Measurements from ENCODE around the gene AKT3. TPM values are rescaled to one million over a fixed set of nuclear protein-coding genes. Genes with fewer than 3 reads are reported as not detected.
A peak's percentile ranks its signal among the peaks of the same experiment; 100 is the strongest.
"Not testable (repeated sequence)": the region's sequence is repeated elsewhere in the genome, so short reads cannot be mapped to it uniquely, and the experiment has no call there.

Gene AKT3
- total and polyA plus RNA-seq, 5 donors: 8.4 to 61.2 (median 47.9) TPM

- DNase-seq (no peak), ATAC-seq (no peak)
- no peaks in the 10 kb centered on the region for H3K27me3 ChIP-seq (ENCODE audit: control insufficient read depth, insufficient read depth)
- no peak overlapping the region for H3K27ac ChIP-seq (ENCODE audit: low read length)
- peaks cover 2% of the 10 kb centered on the region for H3K4me1 ChIP-seq (ENCODE audit: control insufficient read depth, insufficient read depth, low read length)
- H3K4me3 ChIP-seq (ENCODE audit: low read length): no peak overlapping the region
- intact Hi-C loops (cut with DNase I): loop anchor here in 1 of 4 donors (10.0 kb wide), 1 partner anchor 47 kb away; no protein-coding TSS in a partner anchor
- WGBS: 78% methylated on average over 5 of the region's 5 CpGs
- H3K9me3 ChIP-seq (ENCODE audit: control insufficient read depth, low read length): no peaks in the 10 kb centered on the region
These were observed 7.9 kb downstream of the AKT3 start for GRCh38 chr1:243842161-243842560.

GRCh38 chr1:243841507-243841906 is 8.5 kb downstream of the AKT3 start:
- H3K27ac ChIP-seq (ENCODE audit: low read length): no peak overlapping the region
- intact Hi-C loops (cut with DNase I): loop anchor here in 1 of 4 donors (10.0 kb wide), 1 partner anchor 47 kb away; no protein-coding TSS in a partner anchor
- ATAC-seq (no peak), DNase-seq (no peak)
- no peaks in the 10 kb centered on the region for H3K9me3 ChIP-seq (ENCODE audit: control insufficient read depth, low read length)
- WGBS: 85% methylated on average over 3 of the region's 3 CpGs
- H3K4me3 ChIP-seq (ENCODE audit: low read length): no peak overlapping the region
- no peaks in the 10 kb centered on the region for H3K27me3 ChIP-seq (ENCODE audit: control insufficient read depth, insufficient read depth)
- peaks cover 2% of the 10 kb centered on the region for H3K4me1 ChIP-seq (ENCODE audit: control insufficient read depth, insufficient read depth, low read length)

GRCh38 chr1:243837907-243838535 is 12.0 kb downstream of the AKT3 start:
- Histone ChIP-seq H3K9me3 (ENCODE audit: control insufficient read depth, low read length) (no peaks in the 10 kb centered on the region), H3K4me1 (ENCODE audit: control insufficient read depth, insufficient read depth, low read length) (peaks cover 2% of the 10 kb centered on the region), H3K27me3 (ENCODE audit: control insufficient read depth, insufficient read depth) (no peaks in the 10 kb centered on the region), H3K4me3 (ENCODE audit: low read length) (no peak overlapping the region), H3K27ac (ENCODE audit: low read length) (no peak overlapping the region)
- DNase-seq: no peak
- WGBS: 96% methylated on average over 1 of the region's 1 CpG
- no peak for ATAC-seq
- intact Hi-C loops (cut with DNase I): no loop called here

GRCh38 chr1:243834130-243834529 is 15.9 kb downstream of the AKT3 start:
- Histone ChIP-seq H3K27ac (ENCODE audit: low read length) (no peak overlapping the region), H3K27me3 (ENCODE audit: control insufficient read depth, insufficient read depth) (no peaks in the 10 kb centered on the region), H3K9me3 (ENCODE audit: control insufficient read depth, low read length) (no peaks in the 10 kb centered on the region), H3K4me3 (ENCODE audit: low read length) (no peak overlapping the region), H3K4me1 (ENCODE audit: control insufficient read depth, insufficient read depth, low read length) (no peaks in the 10 kb centered on the region)
- intact Hi-C loops (cut with DNase I): no loop called here
- whole genome bisulfite sequencing: 98% methylated on average over 4 of the region's 4 CpGs
- ATAC-seq (no peak), DNase-seq (no peak)

- no peak for DNase-seq
- WGBS: 93% methylated on average over 3 of the region's 3 CpGs
- Histone ChIP-seq H3K27me3 (ENCODE audit: control insufficient read depth, insufficient read depth) (no peaks in the 10 kb centered on the region), H3K4me3 (ENCODE audit: low read length) (no peak overlapping the region), H3K9me3 (ENCODE audit: control insufficient read depth, low read length) (no peaks in the 10 kb centered on the region), H3K27ac (ENCODE audit: low read length) (no peak overlapping the region), H3K4me1 (ENCODE audit: control insufficient read depth, insufficient read depth, low read length) (no peaks in the 10 kb centered on the region)
- no peak for ATAC-seq
- intact Hi-C loops (cut with DNase I): no loop called here
These were observed 18.6 kb downstream of the AKT3 start for GRCh38 chr1:243831463-243831862.

GRCh38 chr1:243827206-243827605 is 22.8 kb downstream of the AKT3 start:
- Histone ChIP-seq H3K4me1 (ENCODE audit: control insufficient read depth, insufficient read depth, low read length) (no peaks in the 10 kb centered on the region), H3K27me3 (ENCODE audit: control insufficient read depth, insufficient read depth) (no peaks in the 10 kb centered on the region), H3K27ac (ENCODE audit: low read length) (no peak overlapping the region), H3K4me3 (ENCODE audit: low read length) (no peak overlapping the region), H3K9me3 (ENCODE audit: control insufficient read depth, low read length) (no peaks in the 10 kb centered on the region)
- ATAC-seq (no peak), DNase-seq (no peak)
- intact Hi-C loops (cut with DNase I): no loop called here

GRCh38 chr1:243824907-243825306 is 25.1 kb downstream of the AKT3 start:
- H3K9me3 ChIP-seq (ENCODE audit: control insufficient read depth, low read length); H3K27me3 ChIP-seq (ENCODE audit: control insufficient read depth, insufficient read depth); H3K4me3 ChIP-seq (ENCODE audit: low read length); ATAC-seq; intact Hi-C loops (cut with DNase I); H3K27ac ChIP-seq (ENCODE audit: low read length); H3K4me1 ChIP-seq (ENCODE audit: control insufficient read depth, insufficient read depth, low read length); DNase-seq: not testable (repeated sequence)
- 93% methylated on average over 1 of the region's 1 CpG for WGBS

GRCh38 chr1:243821177-243821680 is 28.8 kb downstream of the AKT3 start:
- Histone ChIP-seq H3K4me3 (ENCODE audit: low read length) (no peak overlapping the region), H3K4me1 (ENCODE audit: control insufficient read depth, insufficient read depth, low read length) (no peaks in the 10 kb centered on the region), H3K27me3 (ENCODE audit: control insufficient read depth, insufficient read depth) (no peaks in the 10 kb centered on the region), H3K9me3 (ENCODE audit: control insufficient read depth, low read length) (no peaks in the 10 kb centered on the region), H3K27ac (ENCODE audit: low read length) (no peak overlapping the region)
- WGBS: 97% methylated on average over 1 of the region's 1 CpG
- ATAC-seq (no peak), DNase-seq (no peak)
- intact Hi-C loops (cut with DNase I): no loop called here

GRCh38 chr1:243819438-243819839 is 30.6 kb downstream of the AKT3 start:
- Histone ChIP-seq H3K27ac (ENCODE audit: low read length) (no peak overlapping the region), H3K4me3 (ENCODE audit: low read length) (no peak overlapping the region), H3K27me3 (ENCODE audit: control insufficient read depth, insufficient read depth) (no peaks in the 10 kb centered on the region), H3K9me3 (ENCODE audit: control insufficient read depth, low read length) (no peaks in the 10 kb centered on the region), H3K4me1 (ENCODE audit: control insufficient read depth, insufficient read depth, low read length) (no peaks in the 10 kb centered on the region)
- 81% methylated on average over 5 of the region's 5 CpGs for WGBS
- no peak for DNase-seq
- intact Hi-C loops (cut with DNase I): no loop called here
- ATAC-seq: peak in 1 of 2 donors; percentile 21

GRCh38 chr1:243818978-243819377 is 31.1 kb downstream of the AKT3 start:
- Histone ChIP-seq H3K9me3 (ENCODE audit: control insufficient read depth, low read length) (no peaks in the 10 kb centered on the region), H3K4me3 (ENCODE audit: low read length) (no peak overlapping the region), H3K27me3 (ENCODE audit: control insufficient read depth, insufficient read depth) (no peaks in the 10 kb centered on the region), H3K27ac (ENCODE audit: low read length) (no peak overlapping the region), H3K4me1 (ENCODE audit: control insufficient read depth, insufficient read depth, low read length) (no peaks in the 10 kb centered on the region)
- 80% methylated on average over 13 of the region's 13 CpGs for WGBS
- intact Hi-C loops (cut with DNase I): no loop called here
- ATAC-seq (peak in 1 of 2 donors; percentile 16), DNase-seq (peak in 2 of 3 donors; percentile 22 to 53)

GRCh38 chr1:243814718-243815117 is 35.3 kb downstream of the AKT3 start:
- DNase-seq: no peak
- WGBS: 88% methylated on average over 1 of the region's 1 CpG
- intact Hi-C loops (cut with DNase I): no loop called here

More at GRCh38 chr1:243814718-243815117, 35.3 kb downstream of the AKT3 start:
- Histone ChIP-seq H3K27ac (ENCODE audit: low read length) (no peak overlapping the region), H3K4me1 (ENCODE audit: control insufficient read depth, insufficient read depth, low read length) (no peaks in the 10 kb centered on the region), H3K27me3 (ENCODE audit: control insufficient read depth, insufficient read depth) (no peaks in the 10 kb centered on the region), H3K9me3 (ENCODE audit: control insufficient read depth, low read length) (no peaks in the 10 kb centered on the region), H3K4me3 (ENCODE audit: low read length) (no peak overlapping the region)
- ATAC-seq: no peak

Measured in right cardiac atrium (tissue), 5 donors.